Measurements from ENCODE around the gene DMBX1. TPM values are rescaled to one million over a fixed set of nuclear protein-coding genes. Genes with fewer than 3 reads are reported as not detected.

Gene DMBX1
- total RNA-seq, 1 experiment from 2014 or later, result not detected

- no peak for DNase-seq (ENCODE audit: low read depth in 1 of 2, low spot score in 2 of 2)
- no peak overlapping the region for H3K4me3 ChIP-seq
- peaks cover 31% of the 10 kb centered on the region for H3K27me3 ChIP-seq (replicated peaks)
- H3K36me3 ChIP-seq, result no peaks in the 10 kb centered on the region
- H3K9me3 ChIP-seq (replicated peaks), result no peaks in the 10 kb centered on the region
- H3K27ac ChIP-seq, result no peak overlapping the region
- H3K4me1 ChIP-seq (replicated peaks), result no peaks in the 10 kb centered on the region
Measured at GRCh38 chr1:46480959-46481646, 8.5 kb upstream of the DMBX1 start.

GRCh38 chr1:46481961-46482360 lies 7.7 kb upstream of the DMBX1 start:
- Histone ChIP-seq H3K36me3 (no peaks in the 10 kb centered on the region), H3K4me3 (no peak overlapping the region), H3K9me3 (replicated peaks) (no peaks in the 10 kb centered on the region), H3K27me3 (replicated peaks) (peaks cover 40% of the 10 kb centered on the region), H3K27ac (no peak overlapping the region), H3K4me1 (replicated peaks) (no peaks in the 10 kb centered on the region)
- DNase-seq (ENCODE audit: low read depth in 1 of 2, low spot score in 2 of 2), result no peak

- Histone ChIP-seq H3K4me1 (replicated peaks) (no peaks in the 10 kb centered on the region), H3K9me3 (replicated peaks) (no peaks in the 10 kb centered on the region), H3K27me3 (replicated peaks) (peaks cover 53% of the 10 kb centered on the region), H3K4me3 (no peak overlapping the region), H3K36me3 (no peaks in the 10 kb centered on the region), H3K27ac (no peak overlapping the region)
- no peak for DNase-seq (ENCODE audit: low read depth in 1 of 2, low spot score in 2 of 2)
Measured at GRCh38 chr1:46483589-46483988, 6.0 kb upstream of the DMBX1 start.

GRCh38 chr1:46484783-46485490 lies 4.7 kb upstream of the DMBX1 start:
- no peak for DNase-seq (ENCODE audit: low read depth in 1 of 2, low spot score in 2 of 2)
- Histone ChIP-seq H3K27ac (no peak overlapping the region), H3K4me1 (replicated peaks) (peaks cover 8% of the 10 kb centered on the region), H3K9me3 (replicated peaks) (no peaks in the 10 kb centered on the region), H3K27me3 (replicated peaks) (peaks cover 66% of the 10 kb centered on the region), H3K4me3 (no peak overlapping the region), H3K36me3 (no peaks in the 10 kb centered on the region)

- no peak for DNase-seq (ENCODE audit: low read depth in 1 of 2, low spot score in 2 of 2)
- H3K4me1 ChIP-seq (replicated peaks), result peaks cover 10% of the 10 kb centered on the region
- no peaks in the 10 kb centered on the region for H3K9me3 ChIP-seq (replicated peaks)
- no peak overlapping the region for H3K27ac ChIP-seq
- H3K36me3 ChIP-seq, result no peaks in the 10 kb centered on the region
- no peak overlapping the region for H3K4me3 ChIP-seq
- peaks cover 75% of the 10 kb centered on the region for H3K27me3 ChIP-seq (replicated peaks)
Measured at GRCh38 chr1:46485564-46486431, 3.8 kb upstream of the DMBX1 start.

- Histone ChIP-seq H3K4me1 (replicated peaks) (peaks cover 10% of the 10 kb centered on the region), H3K27ac (no peak overlapping the region), H3K27me3 (replicated peaks) (peaks cover 79% of the 10 kb centered on the region), H3K9me3 (replicated peaks) (no peaks in the 10 kb centered on the region), H3K4me3 (no peak overlapping the region), H3K36me3 (no peaks in the 10 kb centered on the region)
- DNase-seq (ENCODE audit: low read depth in 1 of 2, low spot score in 2 of 2), result no peak
Measured at GRCh38 chr1:46486432-46487015, 3.1 kb upstream of the DMBX1 start.

GRCh38 chr1:46487818-46488218 lies 1.8 kb upstream of the DMBX1 start:
- no peaks in the 10 kb centered on the region for H3K36me3 ChIP-seq
- no peak for DNase-seq (ENCODE audit: low read depth in 1 of 2, low spot score in 2 of 2)
- H3K9me3 ChIP-seq (replicated peaks), result no peaks in the 10 kb centered on the region
- peaks cover 10% of the 10 kb centered on the region for H3K4me1 ChIP-seq (replicated peaks)
- no peak overlapping the region for H3K4me3 ChIP-seq
- H3K27me3 ChIP-seq (replicated peaks), result peaks cover 84% of the 10 kb centered on the region
- no peak overlapping the region for H3K27ac ChIP-seq

GRCh38 chr1:46488343-46489168 lies 1.1 kb upstream of the DMBX1 start:
- no peak for DNase-seq (ENCODE audit: low read depth in 1 of 2, low spot score in 2 of 2)
- Histone ChIP-seq H3K27me3 (replicated peaks) (peaks cover 84% of the 10 kb centered on the region), H3K27ac (no peak overlapping the region), H3K36me3 (no peaks in the 10 kb centered on the region), H3K4me1 (replicated peaks) (peaks cover 10% of the 10 kb centered on the region), H3K4me3 (no peak overlapping the region), H3K9me3 (replicated peaks) (no peaks in the 10 kb centered on the region)

- no peak for DNase-seq (ENCODE audit: low read depth in 1 of 2, low spot score in 2 of 2)
- H3K36me3 ChIP-seq, result no peaks in the 10 kb centered on the region
- H3K4me3 ChIP-seq, result no peak overlapping the region
- peaks cover 10% of the 10 kb centered on the region for H3K4me1 ChIP-seq (replicated peaks)
- no peak overlapping the region for H3K27ac ChIP-seq
- H3K27me3 ChIP-seq (replicated peaks), result peaks cover 86% of the 10 kb centered on the region
- H3K9me3 ChIP-seq (replicated peaks), result no peaks in the 10 kb centered on the region
Measured at GRCh38 chr1:46489169-46489637, 433 bp upstream of the DMBX1 start.

- Histone ChIP-seq H3K4me3 (no peak overlapping the region), H3K4me1 (replicated peaks) (peaks cover 10% of the 10 kb centered on the region), H3K36me3 (no peaks in the 10 kb centered on the region), H3K27ac (no peak overlapping the region), H3K27me3 (replicated peaks) (peaks cover 84% of the 10 kb centered on the region), H3K9me3 (replicated peaks) (no peaks in the 10 kb centered on the region)
- DNase-seq (ENCODE audit: low read depth in 1 of 2, low spot score in 2 of 2), result no peak
Measured at GRCh38 chr1:46490406-46490655, 695 bp downstream of the DMBX1 start.

GRCh38 chr1:46490656-46491442 lies 1.2 kb downstream of the DMBX1 start:
- peaks cover 10% of the 10 kb centered on the region for H3K4me1 ChIP-seq (replicated peaks)
- no peak overlapping the region for H3K27ac ChIP-seq
- no peak overlapping the region for H3K4me3 ChIP-seq
- H3K36me3 ChIP-seq, result no peaks in the 10 kb centered on the region
- H3K27me3 ChIP-seq (replicated peaks), result peaks cover 80% of the 10 kb centered on the region
- no peaks in the 10 kb centered on the region for H3K9me3 ChIP-seq (replicated peaks)
- DNase-seq (ENCODE audit: low read depth in 1 of 2, low spot score in 2 of 2), result peak in 1 of 2 experiments; percentile 52

GRCh38 chr1:46491443-46492268 lies 2.0 kb downstream of the DMBX1 start:
- no peaks in the 10 kb centered on the region for H3K36me3 ChIP-seq
- H3K27ac ChIP-seq, result no peak overlapping the region
- peaks cover 72% of the 10 kb centered on the region for H3K27me3 ChIP-seq (replicated peaks)
- H3K9me3 ChIP-seq (replicated peaks), result no peaks in the 10 kb centered on the region
- peaks cover 10% of the 10 kb centered on the region for H3K4me1 ChIP-seq (replicated peaks)
- DNase-seq (ENCODE audit: low read depth in 1 of 2, low spot score in 2 of 2), result peak in 1 of 2 experiments; percentile 15
- H3K4me3 ChIP-seq, result no peak overlapping the region

Data from SJSA1 (cell line).